Esophagus mucosa (tissue), 1 donor: ENCODE measurements around the gene SYCE3. TPM values are rescaled to one million over a fixed set of nuclear protein-coding genes. Genes with fewer than 3 reads are reported as not detected.
A peak's percentile ranks its signal among the peaks of the same experiment; 100 is the strongest.

ENCODE experiments used
- ATAC-seq: fragments of 200-7000 bp; cut with Tn5 transposase; one replicate; pipeline ENCODE4 v1.9.1; 2020
- total RNA-seq: library from RNA; stranded (reverse); gene quantifications from one replicate; pipeline ENCODE4 v1.2.4, GENCODE V29; 2023
- donor health status: DM: yes; HTN: yes; CAD: no.

Gene SYCE3
- total RNA-seq, 1 donor from 2014 or later, result not detected

GRCh38 chr22:50600538-50600937 lies 37.8 kb upstream of the SYCE3 start, which contains the start of gene MAPK8IP2:
Gene MAPK8IP2, plus strand, starts transcription at chr22:50600793. Its CDS starts 26 bp downstream, at chr22:50600819.
- ATAC-seq, result peak; percentile 50

DNA sequence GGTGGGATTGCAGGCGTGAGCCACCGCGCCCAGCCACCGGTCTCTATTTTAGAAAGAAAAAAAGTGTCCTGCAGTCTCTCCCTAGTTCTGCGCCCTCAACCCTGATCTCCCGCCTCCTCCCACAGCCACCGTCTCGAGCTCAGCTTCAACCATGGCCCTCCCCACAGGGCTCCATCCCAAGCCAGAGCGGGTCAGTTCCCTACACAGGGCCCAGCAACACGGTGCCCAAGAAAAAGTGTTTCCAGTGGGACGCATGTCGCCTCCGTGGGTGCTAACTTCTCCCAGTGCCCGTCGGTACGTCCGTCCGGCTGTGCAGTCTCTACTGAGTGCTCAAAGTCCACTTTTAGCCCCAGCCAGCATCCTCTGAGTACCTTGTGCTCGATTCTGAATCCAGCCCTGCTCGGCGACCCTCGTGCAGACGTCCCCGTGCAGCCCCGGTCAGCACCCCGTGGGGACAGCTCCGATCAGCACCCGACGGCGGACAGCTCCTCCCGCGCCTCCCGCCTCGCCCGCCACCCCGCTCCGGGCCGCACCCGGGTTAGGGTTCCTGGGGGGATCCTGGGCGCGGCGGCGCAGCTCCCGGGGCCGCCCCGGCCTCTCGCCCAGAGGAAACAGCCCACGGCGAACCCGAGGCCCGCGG lies 37.2 kb upstream of the SYCE3 start:
- ATAC-seq, result peak; percentile 67

- ATAC-seq, result no peak
Measured at GRCh38 chr22:50597097-50597496, 34.4 kb upstream of the SYCE3 start.

DNA sequence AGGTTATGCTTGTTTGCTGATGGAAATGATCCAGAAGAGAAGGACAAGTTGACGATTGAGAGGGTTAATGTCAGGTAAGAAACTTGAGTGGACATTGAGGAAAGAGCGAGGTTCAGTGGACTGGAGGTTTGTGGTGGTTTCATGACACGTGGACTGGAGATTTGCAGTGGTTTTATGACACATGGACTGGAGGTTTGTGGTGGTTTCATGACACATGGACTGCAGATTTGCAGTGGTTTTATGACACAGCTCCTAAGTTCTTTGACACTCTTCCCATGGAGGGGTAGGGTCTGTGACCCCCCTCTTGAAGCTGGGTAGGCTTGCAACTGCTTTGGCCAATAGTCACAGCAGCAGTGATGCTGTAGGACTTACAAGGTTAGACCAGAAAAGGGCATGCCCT lies 32.5 kb upstream of the SYCE3 start:
- no peak for ATAC-seq

DNA sequence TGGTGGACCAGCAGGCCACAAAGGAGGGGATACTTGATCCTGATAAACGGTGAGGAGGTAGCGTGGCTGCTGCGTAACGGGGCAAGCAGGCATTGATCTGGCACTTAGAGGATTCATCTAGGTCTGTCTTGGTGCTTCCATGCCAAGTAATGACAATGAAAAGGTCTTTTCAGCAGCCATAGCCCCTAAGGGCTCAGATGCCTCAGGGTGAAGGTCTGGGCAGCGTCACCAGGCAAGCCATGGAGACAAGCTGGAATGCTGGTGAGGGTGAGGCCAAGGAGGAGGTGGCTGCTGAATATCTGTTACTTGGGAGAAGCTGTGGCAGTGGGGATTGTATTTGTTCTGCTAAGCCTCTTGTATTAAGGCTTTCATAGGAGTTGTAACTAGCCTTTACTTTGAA lies 24.7 kb upstream of the SYCE3 start:
- no peak for ATAC-seq

DNA sequence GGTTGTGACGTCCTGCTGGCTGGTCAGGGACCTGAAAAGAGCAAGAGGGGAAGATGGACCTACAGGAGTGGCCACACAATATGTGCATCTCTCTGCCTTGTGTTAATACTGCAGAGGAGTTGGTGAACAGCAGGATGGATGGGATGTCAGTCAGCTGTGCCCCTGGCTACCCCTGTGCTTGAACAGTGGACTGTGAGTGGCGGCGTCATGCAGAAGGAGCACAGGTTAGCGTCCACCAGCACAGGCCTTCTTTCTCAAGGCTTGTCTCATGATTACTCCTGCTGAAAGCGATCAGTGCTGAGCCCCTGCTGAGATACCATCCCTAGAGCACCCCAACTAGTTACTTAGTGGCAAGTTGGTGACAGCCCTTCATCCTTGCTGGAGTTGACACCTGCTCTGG lies 23.7 kb upstream of the SYCE3 start:
- no peak for ATAC-seq

GRCh38 chr22:50585781-50586180 lies 23.1 kb upstream of the SYCE3 start:
- ATAC-seq, result no peak

GRCh38 chr22:50585238-50585637 lies 22.5 kb upstream of the SYCE3 start:
- no peak for ATAC-seq

- ATAC-seq, result no peak
Measured at GRCh38 chr22:50584106-50585096, 21.7 kb upstream of the SYCE3 start.

GRCh38 chr22:50583294-50583861 lies 20.7 kb upstream of the SYCE3 start:
- ATAC-seq, result peak; percentile 48

- peak; percentile 98 for ATAC-seq
Measured at GRCh38 chr22:50582493-50583293, 20.0 kb upstream of the SYCE3 start, which contains the start of gene CHKB. Gene CHKB, minus strand, starts transcription at chr22:50582849. Its CDS starts 68 bp downstream, at chr22:50582781.

GRCh38 chr22:50581950-50582492 lies 19.3 kb upstream of the SYCE3 start:
- ATAC-seq, result peak; percentile 0

- ATAC-seq, result no peak
Measured at GRCh38 chr22:50581031-50581949, 18.6 kb upstream of the SYCE3 start.

- ATAC-seq, result no peak
Measured at GRCh38 chr22:50579752-50580151, 17.0 kb upstream of the SYCE3 start.

- no peak for ATAC-seq
Measured at GRCh38 chr22:50578776-50579310, 16.1 kb upstream of the SYCE3 start.

DNA sequence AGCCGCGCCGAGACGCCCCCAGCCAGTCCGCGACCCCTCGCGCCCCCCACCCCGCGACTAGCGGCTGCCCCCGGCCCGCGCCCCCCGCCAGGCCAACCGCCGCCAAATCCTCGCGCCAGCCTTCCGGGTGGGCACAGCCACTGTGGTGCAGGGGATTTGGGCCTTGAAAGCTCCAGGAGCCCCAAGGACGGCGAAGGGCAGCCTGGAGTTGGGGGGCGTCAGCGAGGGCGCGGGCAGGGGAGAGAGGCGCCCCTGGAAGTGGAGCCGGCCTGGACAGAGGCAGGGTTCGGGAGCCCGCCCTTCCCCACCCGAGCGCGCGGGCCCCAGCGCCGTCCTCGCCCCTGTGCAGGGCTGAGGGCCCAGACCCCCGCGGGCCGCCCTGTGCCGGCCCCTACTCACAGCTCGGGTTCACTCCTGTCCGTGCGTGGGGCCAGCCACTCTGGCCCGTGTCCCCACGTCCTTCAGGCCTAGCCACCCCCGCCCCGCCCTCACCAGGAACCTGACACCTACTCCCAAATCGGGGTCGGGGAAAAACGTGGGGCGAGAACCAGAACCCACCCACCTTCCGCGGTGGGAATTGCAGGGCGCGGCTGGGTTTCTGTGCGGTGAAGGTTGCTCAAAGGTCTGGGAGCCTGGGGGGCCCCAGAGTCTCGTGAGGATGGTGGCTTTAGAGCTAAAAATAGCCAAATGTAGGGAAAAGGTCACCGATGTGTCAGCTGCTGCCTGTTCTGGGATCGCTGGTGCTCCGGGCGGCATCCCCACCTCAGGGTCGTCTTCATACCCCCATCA lies 15.5 kb upstream of the SYCE3 start, which contains the start of gene CPT1B:
TSS of gene CPT1B (minus strand) at position 441 of the 789 bp plus-strand sequence. CDS start 512 bp downstream, outside the sequence.
- no peak for ATAC-seq

DNA sequence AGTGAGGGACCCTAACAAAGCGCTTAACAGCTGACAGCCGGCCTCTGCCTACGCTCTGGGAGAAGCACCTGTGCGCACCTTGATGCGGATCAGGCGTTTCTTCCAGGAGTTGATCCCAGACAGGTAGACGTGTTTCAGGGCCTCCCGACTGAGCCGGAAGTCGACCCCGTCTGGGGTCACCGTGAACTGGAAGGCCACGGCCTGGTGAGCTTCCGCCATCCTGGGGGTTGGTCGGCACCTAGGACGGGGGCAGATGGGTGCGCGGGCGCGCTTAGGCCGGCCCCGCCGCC lies 14.9 kb upstream of the SYCE3 start:
- no peak for ATAC-seq

DNA sequence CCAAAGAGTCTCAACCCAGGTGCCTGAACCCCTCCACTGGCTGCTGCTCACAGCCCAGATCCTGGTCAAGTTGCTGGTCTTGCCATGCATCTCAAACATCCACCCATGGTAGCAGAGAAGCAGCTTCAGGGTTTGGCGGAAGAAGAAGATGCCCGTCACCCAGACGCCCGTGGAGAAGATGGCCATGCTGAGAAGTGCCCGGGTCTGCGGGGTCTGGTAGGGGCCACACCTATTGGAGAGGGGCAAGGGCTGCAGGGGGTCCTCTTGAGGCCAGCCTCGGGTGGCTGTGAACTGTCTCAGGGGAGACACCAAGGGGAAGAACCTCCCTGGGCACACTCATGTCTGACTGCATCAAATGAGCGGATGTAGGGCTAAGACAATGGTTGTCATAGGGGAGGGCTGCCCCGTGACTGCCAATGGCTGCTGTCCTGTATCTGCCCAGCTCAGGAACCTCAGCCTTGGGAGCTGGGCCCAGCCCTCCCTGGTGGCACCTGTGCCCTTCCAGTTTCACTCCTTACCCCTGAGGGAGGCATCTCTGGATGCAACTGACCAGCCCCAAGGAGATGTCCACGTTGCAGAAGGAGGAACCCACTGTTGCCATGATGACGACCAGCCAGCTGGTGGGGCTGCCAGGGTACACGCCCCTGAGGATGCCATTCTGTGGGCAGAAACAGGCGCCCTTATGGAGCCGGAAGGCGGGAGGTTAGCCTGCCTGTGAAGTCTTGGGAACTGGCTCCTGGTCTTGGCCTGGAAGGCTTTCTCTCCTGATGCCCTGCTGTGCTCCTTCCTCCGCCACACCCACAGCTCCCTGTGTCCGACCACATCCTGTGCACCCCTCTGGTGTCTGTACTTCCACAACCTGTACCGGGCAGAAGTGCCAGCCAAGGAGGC lies 14.3 kb upstream of the SYCE3 start:
- ATAC-seq, result no peak

DNA sequence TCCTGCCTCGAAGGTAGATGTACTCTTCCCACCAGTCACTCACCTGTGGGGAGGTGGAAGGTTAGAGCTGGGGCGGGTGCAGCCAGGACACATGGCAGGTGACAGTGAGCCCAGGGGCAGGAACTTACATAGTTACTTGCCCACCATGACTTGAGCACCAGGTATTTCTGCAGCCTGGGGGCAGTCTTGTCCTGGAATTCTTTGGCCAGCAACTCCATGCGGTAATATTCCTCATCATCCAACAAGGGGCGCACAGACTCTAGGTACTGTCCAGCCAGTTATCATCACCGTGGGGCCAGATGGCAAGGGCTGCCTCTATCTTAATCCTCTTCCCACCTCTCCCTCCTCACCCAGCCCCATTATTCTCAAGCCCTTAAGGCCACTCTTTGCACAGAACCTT lies 13.4 kb upstream of the SYCE3 start:
- no peak for ATAC-seq
